Liver (tissue), 9 donors: ENCODE data around the gene CPA1. TPM values are rescaled to one million over a fixed set of nuclear protein-coding genes. Genes with fewer than 3 reads are reported as not detected.
A peak's percentile ranks its signal among the peaks of the same experiment; 100 is the strongest.

ENCODE experiments used
- DNase-seq: peaks from one replicate; pipeline ENCODE4 v3.0.0-alpha.2; 2017; ENCODE audit warnings: low spot score
- H3K27ac ChIP-seq, 2 donors: one replicate each; pipeline ENCODE4 v1.7.0; 2013; ENCODE audit warnings: inconsistent platforms in 2 of 2, low read length in 2 of 2, control low read depth in 1 of 2, low read depth in 1 of 2, mild to moderate bottlenecking in 1 of 2
- H3K27me3 ChIP-seq, 4 donors: one replicate each; pipeline versions ENCODE4 v1.6.1 to v1.7.0; 2013; ENCODE audit warnings: low read length in 3 of 4, inconsistent platforms in 1 of 4, mild to moderate bottlenecking in 1 of 4, moderate library complexity in 1 of 4; ENCODE audit not compliant: control insufficient read depth in 4 of 4, insufficient read depth in 4 of 4
- H3K36me3 ChIP-seq, 4 donors: one replicate each; pipeline versions ENCODE4 v1.6.1 to v1.7.0; 2013; ENCODE audit warnings: low read length in 3 of 4, mild to moderate bottlenecking in 3 of 4, low read depth in 1 of 4, moderate library complexity in 1 of 4; ENCODE audit not compliant: control insufficient read depth in 4 of 4, insufficient read depth in 3 of 4
- H3K4me1 ChIP-seq, 4 donors: one replicate each; pipeline versions ENCODE4 v1.6.1 to v1.7.0; 2013; ENCODE audit warnings: low read length in 3 of 4, mild to moderate bottlenecking in 3 of 4, moderate library complexity in 1 of 4; ENCODE audit not compliant: control insufficient read depth in 4 of 4, insufficient read depth in 4 of 4
- H3K4me3 ChIP-seq, 3 donors: one replicate each; pipeline versions ENCODE4 v1.6.1 to v1.7.0; 2013; ENCODE audit warnings: low read length in 3 of 3, control low read depth in 1 of 3, low read depth in 1 of 3, mild to moderate bottlenecking in 1 of 3
- H3K9ac ChIP-seq, 2 donors: one replicate each; pipeline ENCODE4 v1.7.0; 2013; ENCODE audit warnings: low read length in 2 of 2, mild to moderate bottlenecking in 2 of 2, moderate library complexity in 2 of 2, control low read depth in 1 of 2, low read depth in 1 of 2
- H3K9me3 ChIP-seq, 4 donors: one replicate each; pipeline versions ENCODE4 v1.6.1 to v1.7.0; 2013; ENCODE audit warnings: low read length in 3 of 4; ENCODE audit not compliant: control insufficient read depth in 4 of 4
- FOXA1 ChIP-seq: IDR thresholded peaks from 2 replicates; pipeline ENCODE4 v1.6.1; 2016; ENCODE audit warnings: antibody characterized with exemption
- FOXA2 ChIP-seq: IDR thresholded peaks from 2 replicates; pipeline ENCODE4 v1.6.1; 2016; ENCODE audit warnings: antibody characterized with exemption
- HNF4A ChIP-seq, 2 donors: conservative IDR thresholded peaks; 2 replicates each; pipeline ENCODE4 v1.6.1; 2016; ENCODE audit warnings: antibody characterized with exemption in 2 of 2, mild to moderate bottlenecking in 2 of 2
- HNF4G ChIP-seq: IDR thresholded peaks from 2 replicates; pipeline ENCODE4 v1.6.1; 2016; ENCODE audit warnings: antibody characterized with exemption
- NR2F2 ChIP-seq: IDR thresholded peaks from 2 replicates; pipeline ENCODE4 v1.6.1; 2016; ENCODE audit warnings: antibody characterized with exemption
- RAD21 ChIP-seq, 2 donors: IDR thresholded peaks; 2 replicates each; pipeline ENCODE4 v1.6.1; 2016; ENCODE audit warnings: antibody characterized with exemption in 2 of 2, mild to moderate bottlenecking in 2 of 2
- RXRA ChIP-seq, 2 donors: IDR thresholded peaks; 2 replicates each; pipeline ENCODE4 v1.6.1; 2017 to 2018; ENCODE audit warnings: antibody characterized with exemption in 2 of 2, mild to moderate bottlenecking in 1 of 2
- SP1 ChIP-seq: IDR thresholded peaks from 2 replicates; pipeline ENCODE4 v1.6.1; 2018; ENCODE audit warnings: antibody characterized with exemption, mild to moderate bottlenecking
- TAF1 ChIP-seq: conservative IDR thresholded peaks from 2 replicates; pipeline ENCODE4 v1.6.1; 2016; ENCODE audit warnings: antibody characterized with exemption, mild to moderate bottlenecking
- ZBTB33 ChIP-seq: IDR thresholded peaks from 2 replicates; pipeline ENCODE4 v1.6.1; 2016; ENCODE audit warnings: antibody characterized with exemption
- WGBS: extraction: QIAGEN DNeasy Blood & Tissue Kit; methylation state at CpG from one replicate; pipeline ENCODE4 v1.1.7; 2013; 5-methylcytosine and 5-hydroxymethylcytosine counted together
- polyA plus RNA-seq, 2 donors: library from polyadenylated mRNA; stranded (reverse) in 1 of 2; unstranded in 1 of 2; fragments of 200-250 nt in 1 of 2; fragments of >200 nt in 1 of 2; fragmentation: Nextera tagmentation in 1 of 2; extraction: Ambion mirVana in 1 of 2; gene quantifications; one replicate each; pipeline versions ENCODE4 v1.2.1 to v1.2.3, GENCODE V29; 2013 to 2015
- total RNA-seq, 2 donors: library from RNA; depleted of rRNA; stranded (reverse); fragments of >200 nt; gene quantifications; one replicate each; pipeline ENCODE4 v1.2.3, GENCODE V29; 2014
- TF ChIP-seq, protein P1 (sequence below): IDR thresholded peaks from 2 replicates; pipeline ENCODE4 v1.6.1; 2016; ENCODE audit warnings: antibody characterized with exemption
- TF ChIP-seq, protein P2 (sequence below): fragments of 150-350 bp; IDR thresholded peaks from 2 replicates; pipeline ENCODE4 v1.5.1; 2017; ENCODE audit warnings: improper control_type of control experiment, low read depth, low read length; ENCODE audit not compliant: missing input control
- donor health status: healthy.
- donor health status: healthy.
- donor health status: healthy.
- donor health status: healthy.
- donor health status: healthy.

Gene CPA1
- total and polyA plus RNA-seq, 4 donors, result 0.07 to 0.42 TPM; not detected in 2

GRCh38 chr7:130432886-130433285, 52.6 kb downstream of the CPA1 start:
- peak; percentile 10 for TF ChIP-seq NR2F2
- TF ChIP-seq RXRA (IDR thresholded peaks at IDR 0.05), result no peak
- no peak for TF ChIP-seq FOXA2
- H3K4me1 ChIP-seq, result no peaks in the 10 kb centered on the region
- H3K36me3 ChIP-seq, result no peaks in the 10 kb centered on the region
- no peaks in the 10 kb centered on the region for H3K27me3 ChIP-seq
- no peaks in the 10 kb centered on the region for H3K9me3 ChIP-seq
- DNase-seq, result no peak
- no peak overlapping the region for H3K9ac ChIP-seq
- H3K4me3 ChIP-seq, result no peak overlapping the region
- 81% methylated on average over 3 of the region's 3 CpGs for WGBS
- H3K27ac ChIP-seq, result no peak overlapping the region

DNA sequence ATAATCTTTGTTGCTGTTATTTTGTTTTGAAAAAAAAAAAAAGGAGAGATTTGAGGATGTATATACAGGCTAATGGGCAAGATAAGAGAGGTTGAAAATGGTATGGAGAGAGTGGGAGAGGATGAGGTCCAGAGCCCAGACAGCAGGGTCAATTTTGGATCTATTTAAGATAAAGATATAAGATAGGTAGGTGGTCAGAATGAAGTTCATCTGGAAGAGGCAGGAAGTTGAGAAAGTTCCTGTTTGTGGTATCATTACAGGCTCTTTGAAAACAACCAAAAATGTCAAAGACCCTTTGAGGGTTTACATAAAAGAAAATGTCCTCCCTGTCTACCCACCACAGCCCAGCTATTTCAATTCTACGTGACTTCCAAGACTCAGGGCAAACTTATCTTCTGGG, 53.0 kb downstream of the CPA1 start:
- TF ChIP-seq TAF1 (no peak), RAD21 (IDR thresholded peaks at IDR 0.05) (no peak), HNF4A (conservative IDR thresholded peaks at IDR 0.05) (no peak), FOXA1 (no peak)

DNA sequence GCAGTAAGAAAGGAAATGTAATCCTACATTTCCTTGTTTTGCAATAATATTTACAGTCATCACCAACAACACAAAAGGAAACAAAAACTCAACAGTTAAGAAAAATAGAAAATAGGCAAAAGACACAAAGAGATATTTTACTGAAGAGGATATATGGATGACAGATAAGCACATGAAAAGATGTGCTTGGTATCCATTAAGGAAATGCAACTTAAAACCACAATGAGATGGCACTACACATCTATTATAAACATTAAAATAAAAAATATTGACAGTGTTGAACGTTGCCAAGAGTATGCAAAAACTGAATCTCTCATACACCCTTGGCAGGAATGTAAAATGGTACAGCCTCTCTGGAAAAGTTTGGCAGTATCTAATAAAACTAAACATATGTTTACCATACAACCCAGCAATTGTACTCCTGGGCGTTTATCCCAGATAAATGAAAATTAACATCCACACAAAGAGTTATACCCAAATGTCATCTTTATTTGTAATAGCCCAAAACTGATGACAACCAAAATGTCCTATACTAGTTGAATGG, 55.1 kb downstream of the CPA1 start:
- 77% methylated on average over 2 of the region's 2 CpGs for WGBS
- Histone ChIP-seq H3K9ac (no peak overlapping the region), H3K36me3 (no peaks in the 10 kb centered on the region), H3K27ac (no peak overlapping the region), H3K4me1 (peaks cover 0 to 3% (median 2%) of the 10 kb centered on the region in 4 donors), H3K27me3 (no peaks in the 10 kb centered on the region), H3K9me3 (no peaks in the 10 kb centered on the region), H3K4me3 (no peak overlapping the region)
- no peak for DNase-seq
- TF ChIP-seq RAD21 (IDR thresholded peaks at IDR 0.05) (no peak), FOXA2 (no peak), HNF4G (no peak), NR2F2 (no peak), ZBTB33 (no peak), HNF4A (conservative IDR thresholded peaks at IDR 0.05) (no peak), SP1 (no peak)
- TF ChIP-seq, protein P1, sequence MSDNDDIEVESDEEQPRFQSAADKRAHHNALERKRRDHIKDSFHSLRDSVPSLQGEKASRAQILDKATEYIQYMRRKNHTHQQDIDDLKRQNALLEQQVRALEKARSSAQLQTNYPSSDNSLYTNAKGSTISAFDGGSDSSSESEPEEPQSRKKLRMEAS, result no peak
- TF ChIP-seq, protein P2, sequence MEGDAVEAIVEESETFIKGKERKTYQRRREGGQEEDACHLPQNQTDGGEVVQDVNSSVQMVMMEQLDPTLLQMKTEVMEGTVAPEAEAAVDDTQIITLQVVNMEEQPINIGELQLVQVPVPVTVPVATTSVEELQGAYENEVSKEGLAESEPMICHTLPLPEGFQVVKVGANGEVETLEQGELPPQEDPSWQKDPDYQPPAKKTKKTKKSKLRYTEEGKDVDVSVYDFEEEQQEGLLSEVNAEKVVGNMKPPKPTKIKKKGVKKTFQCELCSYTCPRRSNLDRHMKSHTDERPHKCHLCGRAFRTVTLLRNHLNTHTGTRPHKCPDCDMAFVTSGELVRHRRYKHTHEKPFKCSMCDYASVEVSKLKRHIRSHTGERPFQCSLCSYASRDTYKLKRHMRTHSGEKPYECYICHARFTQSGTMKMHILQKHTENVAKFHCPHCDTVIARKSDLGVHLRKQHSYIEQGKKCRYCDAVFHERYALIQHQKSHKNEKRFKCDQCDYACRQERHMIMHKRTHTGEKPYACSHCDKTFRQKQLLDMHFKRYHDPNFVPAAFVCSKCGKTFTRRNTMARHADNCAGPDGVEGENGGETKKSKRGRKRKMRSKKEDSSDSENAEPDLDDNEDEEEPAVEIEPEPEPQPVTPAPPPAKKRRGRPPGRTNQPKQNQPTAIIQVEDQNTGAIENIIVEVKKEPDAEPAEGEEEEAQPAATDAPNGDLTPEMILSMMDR, result no peak

More for the DNA sequence above, 53.0 kb downstream of the CPA1 start:
- DNase-seq, result no peak
- Histone ChIP-seq H3K9me3 (no peaks in the 10 kb centered on the region), H3K4me1 (no peaks in the 10 kb centered on the region), H3K27ac (no peak overlapping the region), H3K9ac (no peak overlapping the region), H3K36me3 (no peaks in the 10 kb centered on the region), H3K4me3 (no peak overlapping the region), H3K27me3 (no peaks in the 10 kb centered on the region)
- 85% methylated on average over 1 of the region's 1 CpG for WGBS
